Right atrium auricular region (tissue), 2 donors: ENCODE results near the gene TPST2. TPM values are rescaled to one million over a fixed set of nuclear protein-coding genes. Genes with fewer than 3 reads are reported as not detected.

Experiments used
- DNase-seq: peaks from one replicate; pipeline ENCODE4 v3.0.0-alpha.2; 2019; ENCODE audit warnings: low spot score
- H3K27ac ChIP-seq, 2 donors: fragments of 200-600 bp; sonication (generic); 1 replicate in 1 of 2; 2 replicates in 1 of 2; pipeline ENCODE4 v1.5.1; 2016 to 2019
- H3K27me3 ChIP-seq, 2 donors: fragments of 200-600 bp; sonication (generic); one replicate each; pipeline versions ENCODE4 v1.5.1 to v1.6.0; 2017 to 2019
- H3K36me3 ChIP-seq: fragments of 200-600 bp; sonication (generic); one replicate; pipeline ENCODE4 v1.5.1; 2016
- H3K4me1 ChIP-seq, 2 donors: fragments of 200-600 bp; sonication (generic); one replicate each; pipeline versions ENCODE4 v1.5.1 to v1.6.0; 2017 to 2019
- H3K4me3 ChIP-seq, 2 donors: fragments of 200-600 bp; sonication (generic); 1 replicate in 1 of 2; 2 replicates in 1 of 2; pipeline ENCODE4 v1.5.1; 2017 to 2019; ENCODE audit warnings: mild to moderate bottlenecking in 1 of 2, moderate library complexity in 1 of 2
- H3K9me3 ChIP-seq, 2 donors: fragments of 200-600 bp; sonication (generic); one replicate each; pipeline ENCODE4 v1.5.1; 2019
- total RNA-seq, 2 donors: library from RNA; depleted of rRNA; stranded (reverse); fragments of >200 nt; gene quantifications; one replicate each; pipeline ENCODE4 v1.1.0, GENCODE V29; 2016
- TF ChIP-seq, protein P1 (sequence below), 2 donors: fragments of 200-600 bp; sonication (generic); IDR thresholded peaks; one replicate each; pipeline ENCODE4 v1.5.1; 2019; ENCODE audit warnings: antibody characterized with exemption in 2 of 2

Gene TPST2
- total RNA-seq, 2 donors from 2014 or later: 63.4 to 104 TPM

DNA sequence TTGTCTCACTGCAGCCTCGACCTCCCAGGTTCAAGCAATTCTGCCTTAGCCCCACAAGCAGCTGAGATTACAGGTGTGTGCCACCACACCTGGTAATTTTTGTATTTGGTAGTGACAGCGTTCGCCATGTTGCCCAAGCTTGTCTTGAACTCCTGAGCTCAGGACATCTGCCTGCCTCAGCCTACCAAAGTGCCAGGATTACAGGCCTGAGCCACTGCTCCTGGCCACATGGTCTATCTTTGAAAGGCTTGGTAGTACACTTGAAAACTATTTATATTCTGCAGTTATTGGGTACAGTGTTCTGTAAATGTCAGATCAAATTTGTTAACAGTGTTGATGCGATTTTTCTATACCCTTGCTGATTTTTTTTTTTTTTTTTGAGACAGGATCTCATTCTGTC, 41.4 kb upstream of the TPST2 start:
- H3K27ac ChIP-seq: no peak overlapping the region

DNA sequence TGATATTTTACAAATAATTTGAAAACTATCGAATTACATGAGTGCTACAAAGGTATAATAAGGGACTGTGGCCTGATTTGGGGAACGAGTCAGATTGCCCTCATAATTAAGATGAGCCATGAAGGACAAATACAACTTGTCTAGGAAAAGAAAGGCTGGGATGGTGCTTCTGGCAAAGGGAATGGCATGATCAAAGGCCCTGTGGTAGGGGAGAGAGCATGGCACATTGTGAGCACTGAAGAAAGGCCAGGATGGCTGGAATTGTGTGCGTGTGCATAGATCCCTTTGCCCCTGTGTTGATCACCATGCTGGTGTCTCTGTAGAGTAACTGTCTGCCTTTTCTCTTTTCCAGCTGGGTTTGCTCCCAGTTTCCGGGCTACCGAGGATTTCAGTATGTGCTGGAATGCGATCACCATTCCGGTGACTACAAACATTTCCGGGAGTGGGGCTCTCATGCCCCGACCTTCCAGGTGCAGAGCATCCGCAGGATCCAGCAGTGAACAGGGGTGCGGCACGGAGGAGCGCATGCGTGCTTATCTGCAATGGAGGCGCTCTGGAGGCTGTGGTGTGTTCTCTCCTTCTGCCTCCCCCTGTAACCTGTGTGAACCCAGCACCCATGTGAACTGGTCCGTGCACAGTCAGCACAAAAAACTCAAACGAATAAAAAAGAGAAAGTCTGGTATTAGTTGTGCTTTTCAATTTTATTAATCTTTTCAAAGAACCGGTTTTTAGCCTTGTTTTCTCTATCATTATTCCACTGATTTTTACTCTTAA, 40.2 kb upstream of the TPST2 start:
- H3K4me1 ChIP-seq: peaks cover 0 to 4% of the 10 kb centered on the region in 2 donors
- TF ChIP-seq, protein P1, sequence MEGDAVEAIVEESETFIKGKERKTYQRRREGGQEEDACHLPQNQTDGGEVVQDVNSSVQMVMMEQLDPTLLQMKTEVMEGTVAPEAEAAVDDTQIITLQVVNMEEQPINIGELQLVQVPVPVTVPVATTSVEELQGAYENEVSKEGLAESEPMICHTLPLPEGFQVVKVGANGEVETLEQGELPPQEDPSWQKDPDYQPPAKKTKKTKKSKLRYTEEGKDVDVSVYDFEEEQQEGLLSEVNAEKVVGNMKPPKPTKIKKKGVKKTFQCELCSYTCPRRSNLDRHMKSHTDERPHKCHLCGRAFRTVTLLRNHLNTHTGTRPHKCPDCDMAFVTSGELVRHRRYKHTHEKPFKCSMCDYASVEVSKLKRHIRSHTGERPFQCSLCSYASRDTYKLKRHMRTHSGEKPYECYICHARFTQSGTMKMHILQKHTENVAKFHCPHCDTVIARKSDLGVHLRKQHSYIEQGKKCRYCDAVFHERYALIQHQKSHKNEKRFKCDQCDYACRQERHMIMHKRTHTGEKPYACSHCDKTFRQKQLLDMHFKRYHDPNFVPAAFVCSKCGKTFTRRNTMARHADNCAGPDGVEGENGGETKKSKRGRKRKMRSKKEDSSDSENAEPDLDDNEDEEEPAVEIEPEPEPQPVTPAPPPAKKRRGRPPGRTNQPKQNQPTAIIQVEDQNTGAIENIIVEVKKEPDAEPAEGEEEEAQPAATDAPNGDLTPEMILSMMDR (IDR thresholded peaks at IDR 0.05): no peak
- H3K9me3 ChIP-seq: no peaks in the 10 kb centered on the region
- H3K4me3 ChIP-seq: no peak overlapping the region
- H3K27me3 ChIP-seq: no peaks in the 10 kb centered on the region
- DNase-seq: no peak
- no peaks in the 10 kb centered on the region for H3K36me3 ChIP-seq
- no peak overlapping the region for H3K27ac ChIP-seq

More for the DNA sequence above, 41.4 kb upstream of the TPST2 start:
- DNase-seq: no peak
- H3K9me3 ChIP-seq: no peaks in the 10 kb centered on the region
- H3K4me1 ChIP-seq: peaks cover 0 to 4% of the 10 kb centered on the region in 2 donors
- H3K36me3 ChIP-seq: no peaks in the 10 kb centered on the region
- H3K4me3 ChIP-seq: no peak overlapping the region
- no peaks in the 10 kb centered on the region for H3K27me3 ChIP-seq
- TF ChIP-seq, protein P1 (IDR thresholded peaks at IDR 0.05): no peak

DNA sequence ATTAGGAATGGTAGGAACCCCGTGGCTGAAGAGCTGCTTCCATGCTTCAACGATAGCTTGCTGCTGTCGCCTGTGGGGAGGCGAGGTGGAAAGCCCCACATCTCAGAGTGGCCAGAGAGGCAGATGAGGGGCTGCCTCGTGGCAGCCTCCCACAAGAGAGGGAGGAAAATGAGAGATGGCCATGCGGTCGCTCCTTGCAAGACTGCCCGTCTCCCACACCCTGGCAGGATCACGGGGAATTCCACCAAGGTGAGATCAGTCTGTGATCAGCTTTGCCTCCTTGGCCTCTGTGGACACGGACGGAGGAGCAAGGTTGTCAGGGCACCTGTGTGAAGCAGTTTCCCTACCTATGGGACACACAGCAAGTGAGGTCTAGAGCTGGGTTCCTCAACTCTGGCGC, 34.9 kb upstream of the TPST2 start:
- DNase-seq: no peak
- Histone ChIP-seq H3K27ac (no peak overlapping the region), H3K36me3 (no peaks in the 10 kb centered on the region), H3K9me3 (no peaks in the 10 kb centered on the region), H3K4me3 (no peak overlapping the region), H3K4me1 (peaks cover 0 to 4% of the 10 kb centered on the region in 2 donors), H3K27me3 (no peaks in the 10 kb centered on the region)
- TF ChIP-seq, protein P1 (IDR thresholded peaks at IDR 0.05): no peak

DNA sequence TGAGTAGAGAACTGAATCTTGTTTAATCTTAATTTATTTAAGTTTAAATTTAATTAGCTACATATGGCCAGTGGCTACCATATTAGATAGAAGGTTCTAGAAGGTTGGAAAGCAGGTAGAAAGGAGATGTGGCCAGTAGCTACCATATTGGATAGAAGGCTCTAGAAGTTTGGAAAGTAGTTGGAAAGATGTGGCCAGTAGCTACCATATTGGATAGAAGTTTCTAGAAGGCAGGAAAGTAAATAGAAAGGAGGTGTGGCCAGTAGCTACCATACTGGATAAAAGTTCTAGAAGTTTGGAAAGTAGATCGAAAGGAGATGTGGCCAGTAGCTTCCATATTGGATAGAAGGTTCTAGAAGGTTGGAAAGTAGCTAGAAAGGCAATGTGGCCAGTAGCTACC, 34.1 kb upstream of the TPST2 start:
- no peaks in the 10 kb centered on the region for H3K27me3 ChIP-seq
- no peaks in the 10 kb centered on the region for H3K9me3 ChIP-seq
- no peak overlapping the region for H3K27ac ChIP-seq
- DNase-seq: no peak
- H3K4me1 ChIP-seq: peaks cover 0 to 6% of the 10 kb centered on the region in 2 donors
- H3K36me3 ChIP-seq: no peaks in the 10 kb centered on the region
- H3K4me3 ChIP-seq: no peak overlapping the region
- TF ChIP-seq, protein P1 (IDR thresholded peaks at IDR 0.05): no peak

DNA sequence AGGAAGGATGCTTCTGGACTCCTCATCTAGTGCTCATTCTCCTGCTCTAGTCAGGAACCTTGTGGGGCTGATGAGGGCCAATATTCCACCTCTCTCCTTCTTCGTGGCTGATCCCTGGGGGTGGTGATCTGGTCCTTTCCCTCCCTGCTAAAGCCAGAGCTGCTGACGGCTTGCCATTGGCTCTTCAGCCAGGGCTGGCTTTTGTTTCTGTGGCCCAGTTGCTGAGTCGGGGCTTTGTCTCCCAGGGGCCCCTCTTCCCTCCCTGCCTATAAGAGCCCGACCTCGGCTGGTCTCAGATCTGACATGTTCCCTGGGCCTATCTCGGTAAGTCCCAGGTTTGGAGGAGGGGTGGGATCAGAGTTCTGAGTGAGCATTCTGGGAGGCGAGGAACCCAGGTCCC, 31.7 kb upstream of the TPST2 start, which contains the start of gene CRYBA4:
CRYBA4 (plus strand) TSS at position 301 of the 400 bp plus-strand sequence. CDS start 634 bp downstream, outside the sequence.
- Histone ChIP-seq H3K27me3 (no peaks in the 10 kb centered on the region), H3K4me1 (peaks cover 0 to 8% of the 10 kb centered on the region in 2 donors), H3K36me3 (no peaks in the 10 kb centered on the region), H3K4me3 (no peak within 1 kb of the TSS), H3K27ac (no peak within 1 kb of the TSS), H3K9me3 (no peaks in the 10 kb centered on the region)
- no peak for DNase-seq
- TF ChIP-seq, protein P1 (IDR thresholded peaks at IDR 0.05): no peak
